ENCODE results near the gene MYH8. TPM values are rescaled to one million over a fixed set of nuclear protein-coding genes. Genes with fewer than 3 reads are reported as not detected.

Gene MYH8
- total and polyA plus RNA-seq, 2 experiments from 2014 or later: not detected

DNA sequence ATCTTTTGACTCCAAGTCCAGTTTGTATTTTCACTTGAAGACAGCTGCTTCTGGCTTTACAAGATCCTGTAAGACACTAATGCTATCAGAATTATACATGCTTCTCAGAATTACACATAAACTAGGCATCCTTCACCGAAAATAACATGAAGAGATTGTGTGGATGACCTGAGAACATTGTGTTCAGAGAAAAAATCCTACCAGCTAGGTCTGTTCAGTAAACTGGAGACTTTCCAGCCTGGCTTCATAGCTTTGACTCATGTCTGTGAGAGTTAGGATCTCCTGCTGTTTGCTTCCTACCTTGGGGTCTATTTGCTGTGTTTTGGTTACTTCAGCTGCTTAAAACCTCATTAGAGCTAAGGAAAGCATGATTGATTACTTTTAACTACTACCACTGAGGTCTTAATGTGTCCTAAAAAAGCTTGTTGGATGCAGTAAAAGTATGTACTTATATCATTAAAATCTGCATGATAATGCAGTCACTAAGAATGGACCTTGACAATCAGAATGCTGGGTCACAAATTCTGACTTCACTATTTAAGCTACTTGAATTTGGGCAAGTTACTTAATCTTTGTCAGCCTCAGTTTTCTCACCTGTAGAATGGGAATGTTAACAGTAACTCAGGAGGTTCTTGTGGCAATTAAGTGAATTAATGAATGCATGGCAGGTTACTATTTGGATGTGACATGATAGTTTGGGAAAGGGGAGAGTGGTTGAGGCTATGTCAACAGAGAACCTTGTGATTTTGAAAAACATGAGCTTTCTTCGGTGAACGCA, 40.9 kb downstream of the MYH8 start (continued):
- TF ChIP-seq ZNF462 (CRISPR knock-in tag; IDR thresholded peaks at IDR 0.05): no peak

- H3K27ac ChIP-seq (ENCODE audit: low read depth): no peak within 1 kb of the TSS
- H3K36me3 ChIP-seq (ENCODE audit: insufficient read depth): no peaks in the 10 kb centered on the region
- H3K4me2 ChIP-seq: no peak within 1 kb of the TSS
- TF ChIP-seq NANOG (IDR thresholded peaks at IDR 0.05; ENCODE audit: borderline replicate concordance): no peak
- TF ChIP-seq EZH2phosphoT487 (IDR thresholded peaks at IDR 0.05; ENCODE audit: unreplicated experiment): no peak
- no peak for TF ChIP-seq CREB1 (CRISPR knock-in tag; IDR thresholded peaks at IDR 0.05; ENCODE audit: low read depth)
- no peak for TF ChIP-seq ZNF114 (CRISPR knock-in tag; IDR thresholded peaks at IDR 0.05)
- no peak for TF ChIP-seq ZNF462 (CRISPR knock-in tag; IDR thresholded peaks at IDR 0.05)
- H3K27me3 ChIP-seq (ENCODE audit: insufficient read depth): no peaks in the 10 kb centered on the region
- Mint-ChIP-seq H3K27me3 (ENCODE audit: insufficient read depth, low read depth, poor library complexity) (peaks cover 5% of the 10 kb centered on the region), H3K9me3 (no peaks in the 10 kb centered on the region), H3K4me3 (no peak within 1 kb of the TSS), H3K27ac (no peak within 1 kb of the TSS), H3K4me1 (no peaks in the 10 kb centered on the region), H3K36me3 (ENCODE audit: low read depth) (no peaks in the 10 kb centered on the region)
- no peak within 1 kb of the TSS for H3K4me3 ChIP-seq
- ATAC-seq (no peak), DNase-seq (ENCODE audit: low spot score) (no peak)
- no peak within 1 kb of the TSS for H2AFZ ChIP-seq
- H3K79me2 ChIP-seq (replicated peaks; ENCODE audit: insufficient read depth): no peaks in the 10 kb centered on the region
- no peaks in the 10 kb centered on the region for H3F3A ChIP-seq (replicated peaks; ENCODE audit: low read depth)
- H4K20me1 ChIP-seq (replicated peaks; ENCODE audit: insufficient read depth): no peaks in the 10 kb centered on the region
- no peaks in the 10 kb centered on the region for H3K9me2 ChIP-seq (ENCODE audit: insufficient read depth)
- H3K4me1 ChIP-seq (ENCODE audit: insufficient read depth): no peaks in the 10 kb centered on the region
Measured at GRCh38 chr17:10372906-10373305, 48.8 kb downstream of the MYH8 start, which contains the start of gene MYH13. MYH13 (minus strand) TSS chr17:10373006; CDS start chr17:10364530, 8,476 bp downstream.
